Endothelial cell of hepatic sinusoid (primary cell): ENCODE results near the gene MLXIP.
"Not testable (repeated sequence)": the region's sequence is repeated elsewhere in the genome, so short reads cannot be mapped to it uniquely, and the experiment has no call there.

Experiments
- in situ Hi-C: cut with HindIII; loops from 2 replicates; pipeline ENCODE4 v1.10.0; 2017; ENCODE audit warnings: low sequenced_read_pairs

MLXIP gene

DNA sequence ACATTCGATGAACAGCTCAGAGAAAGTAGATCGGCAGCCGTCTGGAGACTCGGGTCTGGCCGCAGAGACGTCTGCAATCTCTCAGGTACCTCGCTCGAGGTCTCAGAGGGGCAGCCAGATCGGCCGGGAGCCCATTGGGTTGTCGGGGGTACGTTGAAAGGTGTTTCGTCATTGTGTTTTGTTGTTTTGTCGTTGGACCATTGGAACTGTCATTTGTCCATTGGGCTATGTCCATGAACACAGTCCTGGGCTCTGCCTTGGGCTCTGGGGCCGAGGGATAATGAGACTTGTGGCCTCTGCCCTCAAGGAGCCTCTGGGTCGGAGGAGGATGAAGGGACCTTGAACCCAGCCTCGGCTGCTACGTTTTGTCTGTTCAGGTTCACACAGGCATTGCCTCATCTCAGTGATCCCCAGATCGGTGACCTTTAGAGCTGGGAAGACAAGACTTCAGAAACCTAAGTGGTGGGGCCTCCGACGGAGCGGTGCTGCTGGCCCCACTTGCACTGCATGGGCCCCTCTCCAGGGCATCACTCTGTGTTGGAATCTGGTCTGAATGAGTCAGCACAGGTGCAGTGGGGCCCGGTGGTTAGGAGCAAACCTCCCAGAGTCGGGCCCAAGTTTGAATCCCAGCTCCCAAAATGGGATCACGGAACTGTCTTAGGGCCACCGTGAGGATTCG is 23.6 kb upstream of the MLXIP start:
- in situ Hi-C loops = no loop called here

DNA sequence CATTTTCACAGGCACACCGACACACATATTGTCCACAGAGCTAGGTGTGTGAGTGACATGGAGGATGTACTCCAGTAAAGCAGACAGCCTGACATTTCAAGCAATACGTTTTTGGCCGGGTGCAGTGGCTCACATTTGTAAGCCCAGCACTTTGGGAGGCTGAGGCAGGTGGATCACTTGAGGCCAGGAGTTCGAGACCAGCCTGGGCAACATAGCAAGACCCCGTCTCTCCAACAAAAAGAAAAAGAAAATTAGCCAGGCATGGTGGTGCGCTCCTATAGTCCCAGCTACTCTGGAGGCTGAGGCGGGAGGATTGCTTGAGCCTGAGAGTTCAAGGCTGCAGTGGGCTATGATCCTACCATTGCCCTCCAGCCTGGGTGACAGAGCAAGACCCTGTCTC is 22.1 kb upstream of the MLXIP start:
- in situ Hi-C loops = not testable (repeated sequence)

DNA sequence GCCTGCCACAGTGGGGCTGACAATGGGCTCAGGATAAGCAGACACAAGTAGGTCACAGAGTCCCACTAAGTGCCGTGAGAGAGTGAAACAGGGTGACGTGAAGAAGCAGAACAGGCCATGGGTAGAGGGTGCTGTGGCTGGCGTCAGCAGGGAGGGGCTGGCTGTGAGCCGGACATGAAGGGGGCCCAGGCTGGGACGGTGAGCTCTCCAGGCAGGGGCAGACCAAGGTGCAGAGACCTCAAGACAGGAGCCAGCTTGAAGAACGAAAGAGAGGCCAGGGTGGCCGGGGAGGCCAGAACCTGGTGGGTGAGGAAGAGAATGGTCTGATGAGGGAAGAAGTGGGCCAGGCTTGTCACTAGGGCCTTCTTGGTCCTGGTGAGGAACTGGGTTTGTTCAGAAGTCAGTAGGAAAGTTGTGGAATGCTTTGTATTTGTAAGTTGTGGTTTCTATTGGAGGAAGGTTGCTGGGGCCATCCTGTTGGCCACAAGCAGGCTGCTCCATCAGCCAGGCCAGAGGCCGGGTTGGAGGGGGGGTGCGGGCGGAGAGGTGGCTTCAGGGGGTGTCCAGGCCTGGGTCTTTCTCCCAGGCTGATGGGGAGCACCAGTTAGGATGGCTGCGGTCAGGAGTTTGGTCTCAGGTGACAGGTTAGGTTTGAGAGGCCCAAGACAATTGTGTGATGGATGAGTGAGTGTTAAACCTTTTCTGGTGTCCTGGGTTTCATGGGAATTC is 21.4 kb upstream of the MLXIP start:
- in situ Hi-C loops = no loop called here

DNA sequence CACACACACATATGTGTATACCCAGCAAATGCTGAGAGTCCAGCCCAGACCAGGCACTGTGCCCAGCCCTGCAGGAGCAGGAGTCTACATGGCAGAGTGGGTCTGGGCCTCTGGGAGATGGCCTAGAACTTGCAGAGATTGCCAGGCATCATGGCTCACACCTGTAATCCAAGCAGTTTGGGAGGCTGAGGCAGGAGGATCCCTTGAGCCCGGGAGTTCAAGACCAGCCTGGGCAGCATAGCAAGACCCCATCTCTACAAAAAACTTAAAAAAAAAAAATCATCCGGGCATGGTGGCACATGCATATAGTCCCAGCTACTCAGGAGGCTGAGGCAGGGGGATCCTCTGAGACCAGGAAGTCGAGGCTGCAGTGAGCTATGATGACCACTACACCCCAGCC is 20.8 kb upstream of the MLXIP start:
- in situ Hi-C loops = no loop called here

DNA sequence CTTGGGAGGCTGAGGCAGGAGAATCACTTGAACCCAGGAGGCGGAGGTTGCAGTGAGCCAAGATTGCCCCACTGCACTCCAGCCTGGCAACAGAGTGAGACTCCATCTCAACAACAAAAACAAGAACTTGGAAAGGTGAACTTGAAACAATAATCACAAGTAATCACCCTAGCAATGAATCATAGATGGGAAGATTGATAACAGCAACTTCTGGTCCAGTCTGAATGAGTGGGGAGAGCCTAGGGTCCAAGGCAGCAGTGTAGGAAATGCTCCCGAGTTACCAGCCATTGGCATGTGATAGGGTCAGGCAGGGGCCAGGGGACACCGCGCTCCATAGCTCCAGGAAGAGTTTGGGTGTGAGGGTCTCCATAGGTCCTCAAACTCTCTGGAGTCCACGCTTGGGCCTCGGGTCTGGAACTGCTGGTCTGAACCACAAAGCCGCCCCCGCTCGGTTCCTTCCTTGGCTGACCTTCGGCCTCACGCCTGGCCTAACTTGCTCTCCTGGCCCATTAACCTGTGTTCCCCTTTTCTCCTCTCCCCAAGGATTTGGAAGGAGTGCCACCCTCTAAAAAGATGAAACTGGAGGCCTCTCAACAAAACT is 19.9 kb upstream of the MLXIP start:
- in situ Hi-C loops = no loop called here

DNA sequence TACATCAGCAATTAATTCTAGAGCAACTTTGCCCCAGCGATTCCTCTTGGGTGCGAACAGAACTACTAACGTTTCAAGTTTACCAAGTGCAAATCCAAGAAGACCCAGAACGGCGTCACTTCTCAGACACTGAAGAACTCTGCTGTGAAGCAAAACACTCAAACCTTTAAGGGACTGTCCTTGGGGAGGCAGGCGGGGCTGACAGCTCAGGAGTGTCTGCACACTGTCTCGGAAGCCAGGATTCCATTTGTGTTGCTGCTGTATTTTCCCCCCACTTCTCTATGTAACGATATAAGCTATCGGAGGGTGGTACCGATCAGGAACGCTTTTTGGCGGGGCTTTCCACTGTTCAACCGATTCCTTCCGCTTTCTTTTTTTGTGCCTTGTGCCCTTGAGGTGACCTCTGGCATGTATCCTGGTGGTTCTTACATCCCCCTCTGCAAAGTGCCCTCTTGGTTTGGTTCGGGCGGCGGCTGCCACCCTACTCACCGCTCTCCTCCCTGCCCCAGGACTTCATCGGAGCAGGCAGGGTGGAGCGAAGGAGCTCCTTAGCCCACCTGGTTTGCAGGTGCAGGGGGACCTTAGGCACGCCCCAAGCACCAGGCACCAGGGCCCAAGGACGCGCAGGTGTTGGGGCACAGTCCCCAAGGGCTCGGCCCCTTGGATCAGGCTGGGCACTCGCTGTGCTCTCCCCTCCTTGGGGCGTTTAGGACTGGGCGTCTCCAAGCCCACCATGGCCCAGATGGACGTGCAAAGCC is 19.2 kb upstream of the MLXIP start:
- in situ Hi-C loops = no loop called here

DNA sequence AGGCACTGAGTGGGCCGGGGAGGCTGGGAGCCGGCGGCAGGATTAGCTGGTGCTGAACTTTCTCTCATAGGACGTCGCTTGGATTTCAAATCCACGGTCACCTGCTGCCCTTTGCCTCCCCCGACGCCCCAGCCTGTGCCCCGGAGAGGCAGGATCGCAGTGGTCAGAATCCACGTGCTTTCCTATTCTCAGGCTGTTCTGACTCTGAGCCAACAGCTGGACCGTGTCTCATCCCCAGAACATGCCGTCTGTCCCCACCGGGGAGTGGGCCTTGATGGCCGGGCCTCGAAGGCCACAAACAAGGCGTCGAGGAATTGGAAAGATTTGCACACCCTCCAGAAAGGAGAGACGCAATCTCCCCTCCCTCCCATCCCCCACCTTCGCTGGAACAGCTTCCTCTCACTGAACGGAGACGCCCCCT is 18.5 kb upstream of the MLXIP start:
- in situ Hi-C loops = no loop called here

DNA sequence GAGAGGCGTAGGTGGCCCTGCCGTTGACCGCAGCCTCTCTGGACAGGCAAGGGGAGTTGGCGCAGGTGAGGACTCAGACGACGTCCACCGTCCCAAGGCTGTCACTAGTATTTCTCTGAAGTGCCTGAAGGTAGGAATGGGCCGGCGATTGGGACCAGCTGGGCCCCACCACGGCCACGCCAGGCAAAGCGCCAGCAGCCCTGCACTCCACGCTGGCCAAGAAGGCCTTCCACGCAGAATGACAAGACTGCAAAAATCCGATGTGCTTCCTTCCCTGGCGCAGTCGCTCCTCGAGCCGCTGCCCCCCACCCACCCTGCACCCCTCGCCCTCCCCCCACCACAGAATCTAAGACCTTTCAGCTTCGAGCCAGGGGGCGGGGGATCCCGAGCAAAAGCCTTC is 17.3 kb upstream of the MLXIP start:
- in situ Hi-C loops = no loop called here

DNA sequence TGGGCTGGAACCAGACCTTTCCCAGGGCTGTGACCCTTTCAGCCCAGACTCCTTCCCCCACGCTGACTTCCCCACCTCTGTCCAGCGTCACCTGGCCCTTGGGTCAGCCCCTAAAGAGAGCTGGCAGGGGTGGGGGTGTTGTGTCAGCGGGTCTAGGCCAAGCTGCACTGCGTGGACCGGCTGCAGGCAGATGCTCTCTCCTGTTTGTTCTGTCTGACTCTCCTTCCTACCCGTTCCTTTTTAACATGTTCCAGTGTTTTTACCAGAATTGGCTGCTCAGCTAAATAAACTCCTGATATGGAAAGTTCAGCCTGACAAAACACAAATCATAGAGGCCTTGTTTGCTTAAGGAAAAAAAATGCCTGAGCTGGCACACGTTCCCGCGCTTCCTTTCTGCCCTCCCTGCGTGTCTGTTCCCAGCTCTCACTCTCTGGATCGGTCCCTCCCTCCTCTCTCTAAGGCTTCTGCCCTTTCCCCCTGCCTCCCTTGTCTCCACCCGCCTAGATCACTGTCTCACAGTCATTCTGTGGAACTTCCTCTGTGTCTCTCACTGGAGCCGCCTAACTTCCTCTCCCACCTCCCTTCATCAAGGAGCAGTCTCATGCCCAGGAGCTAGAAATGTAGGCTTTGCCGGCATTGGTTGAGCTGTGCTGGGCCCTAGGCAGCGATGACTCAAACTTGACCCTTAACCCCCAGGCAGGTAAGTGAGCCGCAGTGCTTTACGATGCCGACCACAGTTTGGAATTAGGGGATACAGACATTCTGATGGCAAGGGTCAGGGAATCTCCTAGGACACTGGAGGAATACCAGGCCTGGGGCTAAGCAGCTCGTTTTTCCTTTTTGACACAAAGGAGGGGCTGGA is 15.5 kb upstream of the MLXIP start:
- in situ Hi-C loops = no loop called here

DNA sequence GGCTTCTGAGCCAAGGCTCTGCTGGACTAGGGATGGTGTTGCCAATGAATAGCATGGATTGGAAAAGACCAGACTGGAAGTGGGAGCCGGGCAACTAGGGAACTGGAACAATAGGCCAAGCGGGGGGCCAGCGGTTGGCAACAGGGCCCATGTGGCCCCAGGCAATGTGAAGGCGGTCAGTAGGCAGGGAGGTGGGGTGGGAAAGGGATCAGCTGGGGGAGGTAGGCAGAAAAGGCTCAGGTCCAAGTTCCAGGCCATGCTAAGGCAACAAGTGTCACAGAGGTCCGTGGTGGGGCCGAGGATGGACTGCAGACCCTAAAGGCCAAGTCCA is 14.9 kb upstream of the MLXIP start:
- in situ Hi-C loops = no loop called here

DNA sequence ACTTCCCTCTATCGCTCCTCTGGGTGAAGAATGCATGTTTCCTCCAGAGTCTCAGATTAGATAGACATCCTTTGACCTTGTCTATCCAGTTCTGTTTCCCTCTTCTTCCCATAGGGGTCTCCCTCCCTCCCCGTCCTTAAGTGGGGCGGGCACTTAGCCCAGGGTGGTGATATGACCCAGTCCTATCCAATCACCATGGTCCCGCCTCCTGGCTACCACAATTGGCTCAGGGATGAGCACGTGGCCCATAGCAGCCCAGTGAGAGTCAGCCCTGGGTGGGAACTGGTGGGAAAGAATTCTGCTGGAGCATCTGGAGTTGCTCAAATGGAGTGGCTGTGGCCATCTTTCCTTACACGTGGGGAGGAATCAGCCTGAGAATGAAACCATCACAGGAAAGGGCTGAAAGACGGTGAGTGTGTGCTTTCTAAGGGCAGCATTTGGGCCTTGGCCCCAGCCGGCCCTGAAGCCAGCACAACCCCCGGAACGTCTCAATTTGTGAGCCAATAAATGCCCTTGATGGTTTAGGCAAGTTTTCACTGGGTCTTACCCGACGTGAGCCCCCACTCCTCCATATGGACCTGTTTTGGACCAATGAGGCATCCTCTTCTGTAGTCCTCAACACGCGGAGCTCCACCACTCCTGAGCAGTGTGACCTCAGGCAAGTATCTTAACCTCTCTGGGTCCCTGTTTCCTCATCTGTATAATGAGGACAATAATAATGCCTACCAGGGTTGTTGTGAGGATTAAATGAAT is 14.4 kb upstream of the MLXIP start:
- in situ Hi-C loops = no loop called here

DNA sequence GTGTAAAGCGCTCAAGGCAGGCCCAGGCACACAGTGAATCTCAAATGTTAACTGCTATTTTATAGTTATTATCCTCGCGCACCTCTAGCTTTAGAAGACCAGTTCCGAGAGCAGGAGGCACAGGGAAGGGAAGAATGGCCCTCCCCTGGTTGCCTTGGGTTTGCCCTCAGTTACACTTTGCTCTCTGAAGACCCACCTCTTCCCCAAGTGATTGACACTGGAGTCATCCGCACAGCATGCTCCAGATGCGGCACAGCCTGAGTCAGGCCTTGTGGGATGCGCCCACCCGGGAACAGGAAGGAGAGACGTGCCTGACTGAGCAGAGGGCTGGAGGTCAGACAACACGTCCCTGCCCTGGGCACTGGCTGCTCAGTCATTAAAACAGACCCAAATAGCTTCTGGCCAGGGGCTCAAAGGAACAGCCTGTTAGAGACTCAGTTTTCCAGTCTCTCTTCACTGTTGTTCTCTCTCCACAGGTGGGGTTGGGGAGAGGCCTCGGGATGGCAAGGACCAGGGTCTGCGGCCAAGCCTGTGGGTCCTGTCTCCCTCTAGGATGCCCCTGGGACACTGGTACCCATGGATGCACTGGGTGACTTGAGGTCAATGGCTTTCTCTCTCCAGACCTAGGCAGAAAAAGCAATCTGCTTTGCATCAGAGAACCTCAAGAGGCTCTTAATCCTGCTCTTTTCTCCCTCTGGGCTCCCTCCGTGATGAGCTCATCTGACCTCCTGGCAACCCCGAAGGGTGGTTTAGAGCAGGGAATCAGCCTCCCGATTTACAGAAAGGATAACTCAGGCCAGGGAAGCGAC is 13.6 kb upstream of the MLXIP start:
- in situ Hi-C loops = no loop called here

DNA sequence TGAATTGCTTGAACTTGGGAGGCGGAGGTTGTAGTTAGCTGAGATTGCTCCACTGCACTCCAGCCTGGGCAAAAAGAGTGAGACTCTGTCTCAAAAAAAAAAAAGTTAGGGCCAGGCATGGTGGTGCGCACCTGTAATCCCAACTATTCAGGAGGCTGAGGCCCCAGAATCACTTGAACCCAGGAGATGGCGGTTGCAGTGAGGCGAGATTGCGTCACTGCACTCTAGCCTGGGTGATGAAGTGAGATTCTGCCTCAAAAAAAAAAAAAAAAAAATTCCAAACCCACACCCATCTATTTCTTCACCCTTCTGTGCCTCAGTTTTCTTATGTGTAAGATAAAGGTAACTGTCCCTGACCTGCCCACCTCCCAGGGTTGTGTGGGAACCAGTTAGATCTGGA is 11.0 kb upstream of the MLXIP start:
- in situ Hi-C loops = no loop called here

DNA sequence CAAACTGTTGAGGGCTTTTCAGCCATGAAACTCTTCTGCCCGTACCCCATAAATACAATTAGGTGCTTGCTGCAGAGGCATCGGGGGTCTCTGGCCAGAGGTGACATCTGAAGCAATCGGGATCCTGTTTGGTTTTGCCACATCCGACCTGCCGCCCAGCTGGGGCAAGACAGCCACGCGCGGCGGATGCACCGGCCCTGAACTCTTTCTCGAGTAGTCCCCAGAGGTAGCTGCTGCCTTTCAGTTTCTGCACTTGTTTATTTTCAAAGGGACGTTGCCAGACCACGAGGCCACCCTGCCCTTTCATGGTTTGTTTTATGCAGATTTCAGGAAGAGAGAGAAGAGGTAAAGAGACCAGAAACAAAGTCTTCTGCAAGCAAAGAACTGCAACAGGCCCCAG is 10.6 kb upstream of the MLXIP start:
- in situ Hi-C loops = no loop called here

DNA sequence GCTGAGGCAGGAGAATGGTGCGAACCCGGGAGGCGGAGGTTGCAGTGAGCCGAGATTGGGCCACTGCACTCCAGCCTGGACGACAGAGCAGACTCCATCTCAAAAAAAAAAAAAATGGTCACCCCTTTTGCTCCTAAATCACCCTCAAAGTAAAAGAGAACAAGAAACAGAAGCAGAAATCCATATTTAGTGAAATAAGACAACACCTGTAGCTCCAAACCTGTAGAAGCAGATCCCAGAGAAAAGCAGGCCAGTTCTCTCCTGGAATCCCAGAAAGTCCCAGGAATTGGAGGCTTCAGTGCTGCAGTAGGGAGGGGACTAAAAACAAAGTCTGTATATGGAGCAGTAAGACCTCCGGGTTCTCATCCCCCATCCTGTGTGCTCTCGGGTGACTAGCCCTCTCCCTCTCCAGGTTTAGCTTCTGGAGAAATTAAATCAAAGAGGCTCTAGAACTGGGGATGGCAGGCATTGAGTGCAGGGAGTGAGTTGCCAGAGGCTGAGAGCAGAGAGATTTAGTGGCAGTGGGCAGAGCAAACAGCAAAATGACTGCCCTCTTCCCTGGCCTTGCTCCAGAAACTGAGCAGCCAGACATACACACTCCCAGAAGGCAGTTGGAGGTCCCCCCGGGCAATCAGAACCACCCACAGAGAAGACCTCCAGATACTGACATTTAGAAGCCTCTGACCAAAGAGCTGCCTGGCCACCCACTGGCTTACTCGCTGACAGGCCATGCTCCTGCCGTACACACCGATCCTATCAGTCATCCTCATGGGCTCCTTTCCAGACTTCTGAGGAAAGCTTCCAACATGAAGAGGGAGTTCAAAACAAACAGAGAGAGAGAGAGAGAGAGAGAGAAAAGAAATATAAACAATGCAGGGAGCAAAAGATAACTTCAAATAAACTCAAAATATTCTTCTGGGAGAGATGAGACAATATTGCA is 6.3 kb upstream of the MLXIP start:
- in situ Hi-C loops = loop anchor here (5.0 kb wide), 1 partner anchor 110 kb away; the partner anchor contains the start of gene LRRC43

DNA sequence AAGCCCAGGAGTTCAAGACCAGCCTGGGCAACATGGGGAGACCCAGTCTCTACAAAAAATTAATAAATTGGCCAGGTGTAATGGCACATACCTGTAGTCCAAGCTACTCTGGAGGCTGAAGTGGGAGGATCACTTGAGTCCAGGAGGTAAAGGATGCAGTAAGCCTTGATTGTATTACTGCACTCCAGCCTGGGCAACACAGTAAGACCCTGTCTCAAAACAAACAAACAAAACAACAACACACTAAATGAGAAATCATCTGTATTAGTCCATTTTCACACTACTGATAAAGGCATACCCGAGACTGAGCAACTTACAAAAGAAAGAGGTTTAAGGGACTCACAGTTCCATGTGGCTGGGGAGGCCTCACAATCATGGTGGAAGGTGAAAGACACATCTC is 4.7 kb upstream of the MLXIP start:
- in situ Hi-C loops = loop anchor here (5.0 kb wide), 1 partner anchor 108 kb away; the partner anchor contains the start of gene LRRC43

DNA sequence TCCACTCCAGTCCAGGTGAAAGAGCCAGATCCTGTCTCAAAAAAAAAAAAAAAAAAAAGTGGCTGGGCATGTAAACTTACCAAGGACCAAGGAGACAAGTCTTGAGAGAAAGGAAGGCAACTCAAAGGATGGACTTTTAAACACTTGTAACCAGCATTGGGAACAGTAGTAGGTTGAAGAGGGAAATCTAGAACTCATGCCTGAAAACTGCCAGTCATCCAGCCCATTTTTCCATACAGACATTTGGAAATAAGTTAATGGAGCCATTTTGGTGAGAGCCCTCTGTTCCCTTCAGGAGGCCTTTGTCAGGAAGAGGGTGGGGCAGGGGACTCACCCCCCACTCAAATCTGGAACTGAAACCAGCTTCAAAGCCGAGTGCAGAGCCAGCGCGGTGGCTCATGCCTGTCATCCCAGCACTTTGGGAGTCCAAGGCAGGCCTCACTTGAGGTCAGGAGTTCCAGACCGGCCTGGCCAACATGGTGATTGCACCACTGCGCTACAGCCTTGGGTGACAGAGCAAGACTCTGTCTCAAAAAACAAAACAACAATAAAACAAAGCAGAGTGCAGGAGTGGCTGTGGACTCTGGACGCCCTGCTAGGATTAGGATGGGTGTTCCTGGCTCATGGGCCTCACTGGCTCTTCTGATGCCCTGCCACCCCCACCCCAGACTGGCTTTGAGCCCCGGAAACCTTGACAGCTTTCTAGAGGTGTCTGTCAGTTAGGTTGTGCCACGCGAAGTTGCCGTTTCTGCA is 1.6 kb upstream of the MLXIP start:
- in situ Hi-C loops = no loop called here
